ENCODE measurements around the gene RPL38.
A peak's percentile ranks its signal among the peaks of the same experiment; 100 is the strongest.

RPL38 gene

DNA sequence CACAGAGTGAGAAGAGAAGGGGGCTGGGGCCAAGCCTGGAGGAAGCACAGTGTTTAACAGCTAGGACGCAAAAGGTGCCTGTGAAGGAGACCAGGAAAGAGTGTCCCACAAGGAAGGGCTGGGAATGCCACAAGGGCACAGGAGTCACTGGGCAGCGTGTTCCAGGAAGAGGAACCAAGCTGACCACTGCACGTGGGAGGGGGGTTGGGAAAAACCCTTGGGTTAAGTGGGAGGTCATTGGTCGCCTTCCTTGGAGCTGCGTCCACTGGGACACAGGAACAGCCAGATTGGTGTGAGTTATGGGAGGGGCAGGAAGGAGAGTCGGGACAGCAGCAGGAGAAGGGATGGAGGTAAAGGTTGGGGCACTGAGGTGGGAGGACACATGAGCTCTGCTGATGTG lies 22.8 kb downstream of the RPL38 start:
- no peak for DNase-seq (ENCODE audit: low spot score)

DNA sequence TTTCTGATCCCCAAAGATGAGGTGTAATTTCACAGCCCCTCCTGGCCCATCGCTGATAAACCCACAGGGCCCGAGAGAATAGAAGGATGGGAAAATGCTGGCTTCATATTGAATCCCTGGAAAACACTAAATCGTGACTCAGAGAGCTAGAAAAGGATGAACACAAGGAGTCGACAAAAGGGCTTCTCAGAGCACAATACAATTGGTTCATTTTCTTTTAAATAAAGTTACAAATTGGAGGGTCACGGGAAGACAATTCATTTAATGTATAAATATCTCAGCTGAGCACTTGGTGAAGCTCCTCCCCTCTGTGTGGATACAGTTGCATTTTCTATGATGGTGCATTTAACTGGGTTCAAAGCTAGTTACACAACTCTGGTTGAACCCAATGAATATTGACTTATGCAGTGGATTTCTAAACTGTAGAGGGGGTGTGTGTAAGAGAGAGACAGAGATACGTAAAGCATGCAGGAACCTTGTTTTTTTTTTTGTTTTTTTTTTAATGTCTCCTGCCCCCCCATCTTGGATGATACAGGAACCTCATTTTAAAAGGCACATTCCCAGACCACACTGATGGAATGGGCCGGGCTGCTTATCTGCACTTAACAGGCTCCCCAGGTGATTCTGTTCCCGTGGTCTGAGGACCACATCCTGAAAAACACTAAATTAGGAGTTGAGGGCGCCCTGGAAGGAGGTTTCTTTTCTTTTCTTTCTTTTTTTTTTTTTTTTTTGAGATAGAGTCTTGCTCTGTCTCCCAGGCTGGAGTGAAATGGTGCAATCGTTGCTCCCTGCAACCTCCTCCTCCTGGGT lies 24.0 kb downstream of the RPL38 start:
- no peak for DNase-seq (ENCODE audit: low spot score)

DNA sequence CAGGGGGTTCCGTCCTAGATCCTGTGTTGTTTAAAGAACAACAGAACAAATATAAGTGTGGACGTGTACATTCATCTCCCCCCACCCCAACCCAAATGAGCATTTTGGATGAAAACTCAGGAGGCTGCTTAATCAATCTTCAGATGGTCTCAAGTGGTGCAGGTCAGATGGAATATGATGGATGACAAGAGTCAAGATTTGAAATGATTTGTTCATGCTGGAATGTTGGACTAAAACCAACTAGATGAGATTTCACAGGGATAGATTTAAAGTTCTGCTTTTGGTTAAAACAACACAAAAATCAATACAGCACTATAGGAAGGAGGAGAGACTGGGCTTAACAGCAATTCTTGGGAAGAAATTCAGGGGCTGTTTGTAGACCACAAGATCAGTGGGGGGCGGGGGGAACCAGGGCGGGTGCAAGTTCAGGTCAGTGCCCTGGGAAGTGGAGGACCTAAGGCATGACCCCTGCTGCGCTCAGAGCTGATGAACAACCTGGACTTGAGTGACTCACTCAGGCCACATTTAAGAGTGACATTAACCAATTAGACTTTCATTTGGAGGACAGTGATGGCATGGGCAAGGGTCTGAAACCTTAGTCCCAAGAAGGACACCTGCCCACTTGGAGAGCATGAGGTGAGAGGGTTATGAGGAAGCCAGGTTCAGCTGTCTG lies 25.0 kb downstream of the RPL38 start:
- no peak for DNase-seq (ENCODE audit: low spot score)

DNA sequence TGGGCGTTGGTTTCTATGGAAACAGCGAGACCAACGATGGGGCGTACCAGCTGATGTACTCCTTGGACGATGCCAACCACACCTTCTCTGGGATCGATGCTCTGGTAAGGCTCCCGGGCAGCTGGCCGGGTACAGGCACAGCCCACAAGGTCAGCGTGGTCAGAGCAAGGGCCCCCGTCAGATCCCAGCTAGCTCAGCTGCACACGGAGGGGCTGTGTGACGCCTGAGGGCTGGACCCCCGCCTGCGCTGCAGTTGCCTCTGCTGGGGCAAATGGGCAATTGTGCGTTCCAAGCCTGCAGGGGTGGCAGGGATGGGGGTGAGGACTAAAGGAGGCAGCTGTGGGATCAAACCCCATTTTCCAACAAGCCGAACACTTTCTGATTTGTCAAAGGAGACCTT lies 27.4 kb downstream of the RPL38 start:
- DNase-seq (ENCODE audit: low spot score) = no peak

DNA sequence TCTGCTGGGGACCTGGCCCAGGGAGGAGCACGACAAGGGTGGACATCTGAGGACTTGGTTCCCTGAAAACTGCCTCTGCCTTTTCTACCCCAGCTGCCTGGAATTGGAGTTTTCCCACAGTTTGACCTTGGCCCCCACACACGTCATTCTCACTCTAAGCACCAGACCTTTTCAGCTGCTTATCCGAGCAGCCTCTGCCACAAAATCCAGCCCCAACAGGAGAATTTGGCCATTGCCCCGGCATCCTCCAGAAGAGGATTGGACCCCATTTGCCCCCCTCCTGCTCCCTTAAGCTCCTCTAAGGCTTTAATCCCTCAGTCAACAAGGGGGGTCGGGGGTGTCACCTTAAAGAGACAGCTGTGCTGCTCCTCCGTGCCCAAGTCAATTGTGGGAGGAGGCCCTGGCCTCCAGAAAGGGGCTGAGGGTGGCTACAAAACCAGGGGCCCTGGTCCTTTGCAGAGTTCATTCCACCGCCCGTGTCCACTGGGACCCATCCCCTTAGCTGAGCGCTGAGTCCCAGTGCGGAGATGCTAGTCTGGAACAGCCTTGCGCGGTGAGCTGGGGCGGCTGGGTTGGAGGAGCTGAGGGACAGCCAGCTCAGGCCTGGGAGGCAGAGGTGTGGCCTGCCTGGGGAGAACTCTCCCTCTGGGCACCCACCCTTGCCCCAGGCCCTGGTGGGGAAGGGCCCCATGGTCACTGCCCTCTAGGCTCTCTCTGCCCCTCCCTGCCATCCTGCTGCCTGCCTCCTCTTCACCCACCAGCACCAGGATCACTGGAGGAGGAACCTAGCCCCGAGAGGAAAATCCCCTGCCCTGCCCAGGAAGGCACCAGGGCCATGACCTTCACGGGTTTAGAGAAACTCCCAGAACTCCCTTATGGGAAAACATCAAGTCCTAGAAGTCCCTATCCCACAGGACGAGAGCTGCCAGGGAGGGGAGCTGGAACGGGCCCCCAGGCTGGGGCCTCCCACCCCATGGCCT lies 28.7 kb downstream of the RPL38 start:
- DNase-seq (ENCODE audit: low spot score) = no peak

DNA sequence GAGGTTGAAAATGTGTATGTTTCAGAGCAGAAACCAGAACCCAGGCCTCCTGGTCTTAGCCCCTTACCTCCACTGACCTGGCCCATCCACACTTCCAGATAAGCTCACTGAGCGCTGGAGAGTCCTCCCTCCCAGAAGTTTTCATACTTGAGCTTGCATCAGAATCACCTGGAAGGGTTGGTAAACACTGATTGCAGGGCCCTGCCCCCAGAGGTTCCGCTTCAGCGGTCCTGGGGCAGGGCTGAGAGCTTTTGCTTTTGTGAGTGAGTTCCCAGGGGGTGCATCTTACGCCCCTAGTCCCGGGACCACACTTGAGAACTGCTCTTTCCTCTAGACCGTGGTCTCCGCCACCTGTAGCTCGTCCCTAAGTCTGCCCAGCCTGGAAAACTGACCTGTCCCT lies 30.5 kb downstream of the RPL38 start:
- DNase-seq (ENCODE audit: low spot score) = no peak

DNA sequence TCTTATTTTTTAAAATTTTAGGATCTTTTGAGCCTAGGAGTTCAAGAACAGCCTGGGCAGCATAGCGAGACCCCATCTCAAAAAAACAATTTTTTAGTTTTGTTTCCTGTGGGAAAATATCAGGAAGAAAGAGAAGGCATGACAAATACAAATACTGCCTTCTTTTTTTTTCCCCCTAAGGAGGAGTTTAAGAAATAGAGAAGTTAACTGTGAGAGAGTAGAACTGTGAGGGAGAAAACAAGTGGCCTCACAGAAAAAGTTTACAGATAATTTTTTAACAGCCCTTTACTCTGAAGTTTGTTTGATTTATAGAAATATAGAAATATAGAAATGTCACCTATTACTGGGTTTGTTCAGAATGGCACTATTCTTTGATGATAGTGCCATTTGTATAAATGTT lies 31.0 kb downstream of the RPL38 start:
- no peak for DNase-seq (ENCODE audit: low spot score)

DNA sequence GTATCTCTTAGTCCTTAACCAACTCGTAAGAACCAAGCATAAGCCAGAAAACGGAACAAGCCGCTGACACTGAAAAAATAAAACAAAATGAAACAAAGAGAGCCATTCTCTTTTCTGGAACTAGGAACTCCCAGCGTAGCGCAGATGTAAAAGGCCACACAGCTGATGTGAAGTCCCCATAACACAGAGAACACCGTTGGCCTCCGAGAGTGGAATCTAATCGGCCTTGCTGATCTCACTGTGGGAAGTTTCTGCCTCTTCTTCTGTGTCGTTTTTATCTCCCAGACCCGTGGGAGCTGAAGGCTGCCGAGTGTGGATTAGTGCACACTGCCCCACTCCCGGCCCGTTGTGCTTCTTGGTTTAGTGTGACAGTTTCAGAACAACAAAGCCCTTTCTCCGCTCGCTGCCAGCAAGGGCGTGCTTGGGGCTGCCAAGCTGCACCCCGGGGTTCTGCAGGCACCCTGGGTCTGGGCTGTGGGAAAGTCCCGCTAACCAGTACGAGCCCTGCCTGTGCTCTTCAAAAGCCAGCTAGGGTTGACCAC lies 31.6 kb downstream of the RPL38 start:
- no peak for DNase-seq (ENCODE audit: low spot score)

DNA sequence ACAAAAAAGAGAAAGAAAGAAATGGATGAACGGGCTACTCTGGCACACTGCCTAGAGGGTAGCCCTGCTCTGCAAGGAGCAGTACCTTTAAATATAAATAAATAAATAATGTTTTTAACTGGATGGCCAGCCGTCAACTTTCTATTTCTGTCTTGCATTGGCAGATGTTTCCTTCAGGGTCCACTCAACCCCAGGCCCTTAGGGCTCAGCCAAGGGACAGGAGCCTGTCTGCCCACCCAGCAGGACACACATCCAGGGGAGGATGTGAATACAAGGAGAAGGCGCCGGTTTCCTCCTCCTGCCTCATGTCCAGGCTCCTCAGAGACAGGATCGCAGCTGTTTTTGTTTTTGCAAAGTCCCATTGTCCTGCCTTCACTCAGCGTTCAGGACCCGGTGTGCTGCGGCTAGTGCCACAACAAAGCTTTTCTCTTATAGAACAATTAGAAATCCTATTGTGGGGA lies 32.5 kb downstream of the RPL38 start:
- peak; percentile 68 for DNase-seq (ENCODE audit: low spot score)

DNA sequence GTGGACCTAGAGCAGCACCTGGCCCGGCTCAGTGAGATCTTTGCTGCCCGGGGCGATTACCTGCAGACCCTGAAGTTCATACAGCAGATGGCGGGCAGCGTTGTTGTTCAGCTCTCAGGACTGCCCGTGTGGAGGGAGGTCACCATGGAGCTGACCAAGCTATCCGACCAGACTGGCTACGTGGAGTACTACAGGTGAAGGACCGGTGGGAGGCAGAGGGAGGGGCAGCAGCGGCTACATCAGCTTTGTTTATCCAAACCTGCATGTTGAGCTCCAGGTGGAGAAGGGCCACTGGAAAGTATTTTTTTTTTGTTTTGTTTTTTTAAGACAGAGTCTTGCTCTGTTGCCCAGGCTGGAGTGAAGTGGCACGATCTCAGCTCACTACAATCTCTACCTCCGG lies 33.8 kb downstream of the RPL38 start:
- no peak for DNase-seq (ENCODE audit: low spot score)

DNA sequence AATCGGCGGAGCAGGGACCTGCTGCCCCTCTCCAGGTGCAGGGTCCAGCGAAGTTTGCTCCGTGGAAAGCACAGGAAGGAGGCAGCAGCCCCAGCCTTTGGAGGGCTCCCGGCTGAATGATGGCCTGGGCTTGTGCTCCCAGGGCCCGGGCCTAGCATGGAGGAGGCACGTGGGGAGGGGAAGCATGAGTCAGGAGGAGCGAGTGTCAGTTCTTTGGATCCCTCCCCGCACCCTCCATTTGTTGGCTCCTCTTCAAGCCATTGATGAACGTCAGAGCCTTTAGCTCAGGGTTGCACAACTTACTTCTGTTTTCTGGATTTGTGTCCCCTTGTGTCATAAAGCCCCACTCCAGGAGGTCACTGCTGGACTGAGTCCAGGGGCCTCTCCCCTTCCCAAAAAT lies 35.7 kb downstream of the RPL38 start:
- DNase-seq (ENCODE audit: low spot score) = no peak

DNA sequence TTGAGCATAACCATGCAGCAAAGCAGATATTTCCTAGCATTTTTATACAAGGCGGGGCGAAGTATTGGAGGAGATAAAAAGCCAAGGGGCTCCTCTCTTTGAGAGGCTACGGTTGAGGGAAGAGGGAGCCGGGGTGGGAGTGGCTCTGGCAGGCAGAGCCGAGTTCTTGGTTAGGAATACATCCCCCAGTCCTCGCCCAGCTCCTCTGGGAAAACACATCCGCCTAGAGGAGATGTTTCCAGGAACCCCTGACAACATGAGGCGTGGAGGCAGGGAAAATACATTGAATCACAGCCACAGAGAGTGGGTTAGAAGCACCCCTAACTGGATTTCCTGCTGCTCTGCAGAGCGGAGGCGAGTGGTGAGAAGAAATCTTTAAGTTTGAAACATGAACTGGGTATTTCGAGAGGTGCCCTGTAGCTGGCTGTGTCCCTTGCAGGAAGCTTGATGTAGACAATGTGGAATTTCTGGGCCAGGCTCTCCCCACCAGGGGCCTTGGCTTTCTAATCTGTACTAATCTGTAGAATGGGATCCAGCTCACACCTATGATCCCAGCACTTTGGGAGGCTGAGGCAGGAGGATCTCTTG lies 37.2 kb downstream of the RPL38 start:
- peak; percentile 12 for DNase-seq (ENCODE audit: low spot score)

DNA sequence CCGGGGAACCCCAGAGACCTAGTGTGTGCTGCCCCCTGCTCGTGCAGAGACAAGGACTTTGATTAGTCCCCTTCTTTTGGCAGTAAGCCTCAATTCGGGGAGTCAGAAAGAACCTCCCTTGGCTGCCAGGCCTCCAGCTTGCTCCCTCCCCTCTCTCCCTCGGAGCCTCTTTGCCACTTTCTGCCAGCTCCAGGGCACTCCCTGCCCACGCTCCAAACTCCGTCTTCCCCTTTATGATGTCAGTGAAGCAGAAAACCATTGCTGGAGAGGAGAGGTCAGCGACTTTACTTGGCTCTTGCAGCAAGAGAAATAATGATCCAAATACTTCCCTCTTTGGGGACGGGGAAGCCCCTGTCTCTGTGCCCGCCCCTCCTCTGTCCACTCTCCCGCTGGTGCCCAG lies 38.0 kb downstream of the RPL38 start:
- no peak for DNase-seq (ENCODE audit: low spot score)

DNA sequence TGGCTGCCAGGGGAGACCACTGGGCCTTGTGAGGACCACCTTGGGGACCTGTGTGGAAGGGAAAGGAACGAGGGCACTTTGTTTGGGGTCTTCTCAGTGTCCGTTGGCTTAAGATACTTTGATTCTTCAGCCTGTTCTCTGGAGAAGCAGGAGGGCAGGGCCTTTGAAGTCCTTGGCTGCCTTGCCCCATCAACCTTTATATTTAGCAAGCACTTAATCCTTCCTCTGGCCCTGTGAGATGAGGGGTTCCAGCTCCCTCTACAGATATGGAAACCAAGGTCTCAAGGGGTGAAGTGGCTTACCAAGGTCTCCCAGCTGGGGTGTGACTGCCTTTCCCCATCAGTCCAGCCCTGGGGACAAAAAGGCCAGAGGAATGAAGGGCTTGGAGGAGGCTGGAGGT lies 38.4 kb downstream of the RPL38 start:
- no peak for DNase-seq (ENCODE audit: low spot score)

DNA sequence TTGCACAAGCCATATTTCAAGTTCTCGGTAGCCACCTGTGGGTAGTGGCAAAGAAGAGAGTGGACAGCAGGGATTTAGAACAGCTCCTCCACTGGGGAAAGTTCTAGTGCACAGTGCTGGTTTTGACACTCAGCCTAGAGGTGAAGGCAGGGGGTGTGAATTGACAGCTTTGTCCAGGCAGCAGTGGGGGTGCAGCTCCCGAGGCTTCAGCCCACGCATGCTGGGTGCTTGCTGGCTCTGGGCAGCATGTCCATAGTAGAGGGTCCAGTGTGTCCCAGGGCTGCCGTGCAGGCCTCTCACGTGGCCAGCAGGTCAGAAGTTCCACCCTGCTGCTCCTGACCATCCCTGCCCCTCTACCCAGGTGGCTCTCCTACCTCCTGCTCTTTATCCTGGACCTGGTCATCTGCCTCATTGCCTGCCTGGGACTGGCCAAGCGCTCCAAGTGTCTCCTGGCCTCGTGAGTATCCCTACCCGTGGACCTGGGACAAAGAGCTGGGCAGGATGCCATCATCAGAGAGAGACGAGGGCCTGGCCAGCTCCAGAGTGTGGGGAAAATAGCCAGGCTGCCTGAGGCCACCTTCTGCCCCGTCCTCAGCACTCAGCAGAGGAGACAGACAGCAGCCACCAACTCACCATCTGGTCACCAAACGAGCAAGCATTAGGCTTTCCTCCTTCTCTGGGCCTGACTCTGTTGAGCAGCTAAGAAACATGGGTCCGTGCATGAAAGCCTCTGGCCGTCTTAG lies 39.7 kb downstream of the RPL38 start:
- no peak for DNase-seq (ENCODE audit: low spot score)

DNA sequence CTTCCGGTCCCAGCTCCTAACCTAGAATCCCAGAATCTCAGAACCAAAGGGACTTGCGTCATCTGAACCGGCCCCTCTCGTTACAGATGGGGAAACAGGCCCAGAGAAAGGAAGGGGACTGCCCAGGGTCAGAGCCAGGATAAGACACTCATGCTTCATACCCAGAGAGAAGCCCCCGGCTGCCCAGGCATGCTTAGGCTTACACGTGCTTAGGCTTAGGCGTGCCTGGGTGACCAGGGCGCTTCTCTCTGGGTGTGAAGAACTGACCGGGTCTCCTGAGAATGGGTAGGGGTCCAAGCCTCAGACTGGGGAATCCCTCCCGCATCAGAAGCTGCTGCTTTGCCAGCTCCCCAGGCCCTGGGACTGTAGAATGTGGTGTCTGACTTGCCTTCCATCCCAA lies 40.6 kb downstream of the RPL38 start:
- DNase-seq (ENCODE audit: low spot score) = no peak

DNA sequence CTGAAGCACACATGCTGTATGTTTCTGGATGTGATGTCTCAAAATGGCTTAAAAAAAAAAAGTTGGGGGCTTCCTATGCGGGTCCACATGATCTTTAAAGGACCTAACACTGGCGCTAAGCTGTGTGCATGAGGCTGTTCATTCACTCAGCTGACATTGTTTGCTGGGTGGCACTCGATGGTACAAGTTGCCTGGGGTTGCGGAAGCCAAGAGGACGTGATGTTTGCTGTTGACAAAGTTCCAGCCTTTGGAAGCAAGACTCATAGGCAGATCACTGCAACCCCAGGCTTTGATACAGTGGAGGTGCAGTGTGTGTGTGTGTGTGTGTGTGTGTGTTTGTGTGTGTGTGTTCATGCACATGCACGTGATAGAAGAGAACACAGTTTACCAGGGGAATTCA lies 41.1 kb downstream of the RPL38 start:
- DNase-seq (ENCODE audit: low spot score) = no peak

DNA sequence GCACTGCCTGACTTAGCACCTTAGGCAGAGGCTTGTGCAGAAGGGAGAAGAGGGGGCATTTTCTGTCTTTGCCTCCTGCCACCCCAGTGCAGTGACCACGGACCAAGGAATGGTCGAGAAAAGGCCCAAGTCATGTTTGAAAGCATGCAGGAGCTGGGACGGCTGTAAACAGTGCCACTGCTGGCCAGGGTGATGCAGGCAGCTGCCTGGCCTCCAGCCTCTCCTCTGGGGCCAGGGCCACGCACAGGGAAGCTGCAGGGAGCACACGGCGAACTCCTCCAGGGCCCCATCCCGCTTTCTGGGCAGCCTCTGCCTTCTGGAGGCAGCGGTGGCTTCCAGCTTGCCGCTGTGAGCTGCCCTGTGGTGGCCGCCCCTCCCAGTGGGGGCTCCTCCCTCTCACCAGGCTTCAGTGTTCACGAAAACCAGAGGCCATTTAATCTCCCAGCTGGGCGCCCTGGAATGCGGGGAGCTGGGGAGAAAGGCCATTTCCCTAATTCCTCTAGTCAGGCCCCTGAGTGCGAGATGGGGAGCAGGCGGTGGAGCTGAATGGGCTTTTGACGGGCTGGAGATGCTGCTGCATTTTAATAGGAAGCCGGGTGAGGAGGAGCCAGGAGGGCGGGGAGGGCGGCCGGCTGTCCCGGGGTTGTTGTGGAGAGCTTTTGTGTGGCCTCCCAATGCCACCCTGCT lies 41.8 kb downstream of the RPL38 start:
- DNase-seq (ENCODE audit: low spot score) = no peak

DNA sequence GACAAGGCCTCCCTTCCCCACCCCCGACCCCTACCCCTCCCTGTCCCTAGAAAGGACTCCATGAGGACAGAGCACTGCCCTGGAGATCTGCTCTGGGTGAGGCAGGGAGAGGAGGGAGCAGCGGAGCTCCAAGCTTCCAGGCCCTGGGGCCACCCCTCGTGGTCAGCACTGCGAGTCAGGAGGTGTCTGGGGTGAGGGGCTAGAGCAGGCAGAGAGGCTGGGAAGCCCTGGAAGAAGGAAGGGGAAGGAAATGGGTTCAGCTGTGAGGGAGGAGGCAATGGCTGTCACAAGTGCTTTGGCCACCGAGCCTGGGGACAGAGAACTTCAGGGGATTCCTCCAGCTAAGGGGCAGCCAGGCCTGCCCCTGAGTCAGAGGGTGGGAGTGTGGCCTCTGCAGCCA lies 42.4 kb downstream of the RPL38 start:
- no peak for DNase-seq (ENCODE audit: low spot score)

DNA sequence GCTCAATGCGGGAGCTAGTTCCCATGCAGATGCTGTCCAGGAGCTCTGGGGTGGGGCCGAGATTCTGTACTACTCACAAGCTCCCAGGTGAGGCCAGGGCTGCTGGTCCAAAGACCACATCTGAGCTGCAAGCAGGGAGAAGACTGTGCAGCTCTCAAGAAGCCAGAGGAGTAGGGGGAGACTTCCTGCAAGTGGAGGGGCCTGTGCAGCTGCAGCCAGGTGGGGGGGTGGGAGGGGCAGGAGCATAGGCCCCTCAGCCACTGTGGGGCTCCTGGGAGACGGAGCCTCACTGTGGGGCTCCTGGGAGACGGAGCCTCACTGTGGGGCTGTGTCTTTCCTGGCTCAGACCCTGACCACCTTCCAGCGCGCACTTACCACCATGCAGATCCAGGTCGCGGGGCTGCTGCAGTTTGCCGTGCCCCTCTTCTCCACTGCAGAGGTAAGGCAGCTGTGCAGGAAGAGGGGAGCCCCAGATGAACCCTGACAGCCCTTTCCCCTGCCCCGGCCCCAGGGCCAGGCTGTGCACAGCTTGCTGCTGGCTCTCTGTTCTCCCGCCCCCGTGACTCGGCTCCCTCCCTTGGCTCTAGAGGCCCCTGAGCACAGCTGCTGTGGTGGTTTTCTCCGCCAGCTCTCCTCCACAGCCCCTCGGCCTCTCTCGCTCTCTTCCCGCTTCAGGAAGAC lies 46.3 kb downstream of the RPL38 start:
- DNase-seq (ENCODE audit: low spot score) = no peak

Data from kidney capillary endothelial cell (primary cell).